C4-2B (cell line): ENCODE results near the gene NUTM2F.

ENCODE experiments used
- ZFX ChIP-seq: fragments of 450-650 bp; IDR thresholded peaks from 2 replicates; pipeline ENCODE4 v1.6.1; 2017
- TF ChIP-seq, protein P1 (sequence below): fragments of 450-650 bp; conservative IDR thresholded peaks from 2 replicates; pipeline ENCODE4 v1.5.1; 2017; ENCODE audit warnings: mild to moderate bottlenecking

DNA sequence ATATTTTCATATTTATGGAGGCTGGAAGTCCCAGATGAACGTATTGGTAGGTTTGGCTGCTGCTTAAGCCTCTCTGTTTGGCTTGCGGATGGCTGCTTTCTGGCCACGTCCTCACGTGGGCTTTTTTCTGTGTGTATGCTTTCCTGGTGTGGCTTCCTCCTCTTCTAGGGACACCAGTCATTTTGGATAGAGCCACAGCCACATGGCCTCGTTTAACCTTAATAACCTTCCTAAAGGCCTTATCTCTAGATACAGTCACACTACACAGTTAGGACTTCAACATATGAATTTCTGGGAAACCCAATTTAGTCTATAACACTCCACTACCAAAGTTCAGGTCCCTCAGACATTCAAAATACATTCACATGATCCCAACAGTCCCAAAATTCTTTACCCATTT is 26.9 kb downstream of the NUTM2F start:
- TF ChIP-seq, protein P1, sequence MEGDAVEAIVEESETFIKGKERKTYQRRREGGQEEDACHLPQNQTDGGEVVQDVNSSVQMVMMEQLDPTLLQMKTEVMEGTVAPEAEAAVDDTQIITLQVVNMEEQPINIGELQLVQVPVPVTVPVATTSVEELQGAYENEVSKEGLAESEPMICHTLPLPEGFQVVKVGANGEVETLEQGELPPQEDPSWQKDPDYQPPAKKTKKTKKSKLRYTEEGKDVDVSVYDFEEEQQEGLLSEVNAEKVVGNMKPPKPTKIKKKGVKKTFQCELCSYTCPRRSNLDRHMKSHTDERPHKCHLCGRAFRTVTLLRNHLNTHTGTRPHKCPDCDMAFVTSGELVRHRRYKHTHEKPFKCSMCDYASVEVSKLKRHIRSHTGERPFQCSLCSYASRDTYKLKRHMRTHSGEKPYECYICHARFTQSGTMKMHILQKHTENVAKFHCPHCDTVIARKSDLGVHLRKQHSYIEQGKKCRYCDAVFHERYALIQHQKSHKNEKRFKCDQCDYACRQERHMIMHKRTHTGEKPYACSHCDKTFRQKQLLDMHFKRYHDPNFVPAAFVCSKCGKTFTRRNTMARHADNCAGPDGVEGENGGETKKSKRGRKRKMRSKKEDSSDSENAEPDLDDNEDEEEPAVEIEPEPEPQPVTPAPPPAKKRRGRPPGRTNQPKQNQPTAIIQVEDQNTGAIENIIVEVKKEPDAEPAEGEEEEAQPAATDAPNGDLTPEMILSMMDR = no peak
- TF ChIP-seq ZFX = no peak
